ENCODE measurements around the gene OR5K4. TPM values are rescaled to one million over a fixed set of nuclear protein-coding genes. Genes with fewer than 3 reads are reported as not detected.

OR5K4 gene, protein sequence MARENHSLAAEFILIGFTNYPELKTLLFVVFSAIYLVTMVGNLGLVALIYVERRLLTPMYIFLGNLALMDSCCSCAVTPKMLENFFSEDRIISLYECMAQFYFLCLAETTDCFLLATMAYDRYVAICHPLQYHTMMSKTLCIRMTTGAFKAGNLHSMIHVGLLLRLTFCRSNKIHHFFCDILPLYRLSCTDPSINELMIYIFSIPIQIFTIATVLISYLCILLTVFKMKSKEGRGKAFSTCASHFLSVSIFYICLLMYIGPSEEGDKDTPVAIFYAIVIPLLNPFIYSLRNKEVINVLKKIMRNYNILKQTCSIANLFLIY
- total RNA-seq, result not detected in 2 replicates

DNA sequence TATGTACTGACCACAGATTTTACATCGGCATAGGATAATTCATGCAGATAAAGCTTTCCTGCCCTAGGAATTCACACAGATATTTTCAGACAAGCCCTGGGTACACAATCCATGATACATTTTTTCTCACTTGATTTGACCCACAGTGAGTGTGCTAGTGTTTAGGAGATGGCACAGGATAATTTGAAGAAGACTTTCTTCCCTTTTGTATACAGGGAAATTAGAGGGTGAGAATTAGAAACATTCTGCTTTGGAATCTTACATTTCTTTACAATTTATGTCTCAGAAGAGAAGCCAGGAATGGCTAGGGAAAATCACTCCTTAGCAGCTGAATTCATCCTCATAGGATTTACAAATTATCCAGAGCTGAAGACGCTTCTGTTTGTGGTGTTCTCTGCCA is at the start of gene OR5K4:
Gene OR5K4, plus strand, starts transcription at position 301 of the 400 bp plus-strand sequence. Its CDS starts 0 bp downstream, at position 301.
- no peak for DNase-seq (ENCODE audit: low read depth in 2 of 2)

DNA sequence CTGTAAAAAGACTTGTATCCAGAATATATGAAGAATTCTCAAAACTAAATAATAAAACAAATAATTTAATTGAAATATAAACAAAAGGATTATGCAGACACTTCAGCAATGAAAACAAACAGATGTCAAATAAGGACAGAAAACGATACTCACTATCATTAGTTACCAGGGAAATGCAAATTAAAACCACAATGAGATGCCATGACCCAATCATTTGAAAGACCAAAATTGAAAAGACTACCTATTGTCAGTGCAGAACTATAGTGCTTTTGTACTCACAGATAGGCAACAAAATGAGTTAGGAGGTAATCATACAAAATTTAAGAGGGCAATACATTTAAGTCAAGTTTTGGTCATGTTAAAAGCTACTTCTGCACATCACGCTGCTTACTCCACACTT is 31.6 kb upstream of the OR5K4 start:
- no peak for DNase-seq (ENCODE audit: low read depth in 2 of 2)

DNA sequence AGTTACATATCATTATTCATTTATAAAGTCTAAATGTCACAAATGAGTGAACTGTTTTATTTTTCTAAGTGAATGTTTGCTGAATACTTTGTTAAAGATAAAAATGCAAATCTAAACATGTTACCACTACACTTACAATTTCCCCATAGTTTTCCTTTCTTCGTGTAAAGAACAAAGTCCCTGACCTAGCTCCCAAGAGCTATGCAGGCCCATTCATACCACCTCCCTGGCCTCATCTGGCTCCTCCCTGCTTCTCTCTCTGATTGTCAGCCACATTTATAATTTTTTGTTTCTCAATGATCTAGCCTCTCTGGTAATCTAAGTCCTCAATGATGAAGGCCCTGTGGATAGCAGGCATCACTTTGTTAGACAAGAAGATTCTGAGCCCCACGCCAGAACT is 31.0 kb upstream of the OR5K4 start:
- no peak for DNase-seq (ENCODE audit: low read depth in 2 of 2)

DNA sequence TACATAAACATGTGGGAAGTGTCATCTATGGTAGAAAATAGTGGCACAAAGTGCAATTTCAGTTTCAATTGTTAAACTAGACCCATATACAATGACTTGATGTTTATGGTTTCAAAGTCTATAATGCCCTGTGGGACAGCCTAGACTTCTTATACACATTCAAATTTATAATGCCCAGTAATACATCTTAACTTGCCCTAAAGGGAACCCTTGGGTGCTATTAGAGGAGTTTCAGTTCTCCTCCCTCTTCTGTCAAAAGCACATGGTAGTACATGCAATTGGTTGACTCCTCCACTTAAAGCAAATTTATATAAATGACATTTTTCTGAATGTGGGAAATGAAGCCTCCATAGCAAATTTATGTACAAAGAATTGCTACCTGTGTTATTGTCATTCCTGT is 30.2 kb upstream of the OR5K4 start:
- DNase-seq (ENCODE audit: low read depth in 2 of 2), result no peak

DNA sequence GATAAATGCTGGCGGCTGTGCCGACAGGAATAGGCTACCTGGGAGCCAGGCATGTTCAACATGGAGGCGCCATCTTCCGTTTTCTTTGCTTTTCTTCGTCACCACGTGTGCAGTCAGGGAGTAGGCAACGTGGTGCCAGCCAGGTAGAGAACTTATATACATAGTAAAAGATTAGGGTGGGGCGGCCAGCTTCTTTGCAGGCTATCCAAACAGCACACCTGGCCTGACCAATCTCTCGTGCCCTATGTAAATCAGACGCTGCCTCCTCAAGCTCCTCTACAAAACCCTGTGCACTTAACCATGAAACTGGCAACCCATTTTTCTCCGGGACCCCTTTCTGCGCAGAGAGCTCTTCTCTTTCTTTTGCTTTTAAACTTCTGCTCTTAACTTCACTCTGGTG is 28.6 kb upstream of the OR5K4 start:
- no peak for DNase-seq (ENCODE audit: low read depth in 2 of 2)

DNA sequence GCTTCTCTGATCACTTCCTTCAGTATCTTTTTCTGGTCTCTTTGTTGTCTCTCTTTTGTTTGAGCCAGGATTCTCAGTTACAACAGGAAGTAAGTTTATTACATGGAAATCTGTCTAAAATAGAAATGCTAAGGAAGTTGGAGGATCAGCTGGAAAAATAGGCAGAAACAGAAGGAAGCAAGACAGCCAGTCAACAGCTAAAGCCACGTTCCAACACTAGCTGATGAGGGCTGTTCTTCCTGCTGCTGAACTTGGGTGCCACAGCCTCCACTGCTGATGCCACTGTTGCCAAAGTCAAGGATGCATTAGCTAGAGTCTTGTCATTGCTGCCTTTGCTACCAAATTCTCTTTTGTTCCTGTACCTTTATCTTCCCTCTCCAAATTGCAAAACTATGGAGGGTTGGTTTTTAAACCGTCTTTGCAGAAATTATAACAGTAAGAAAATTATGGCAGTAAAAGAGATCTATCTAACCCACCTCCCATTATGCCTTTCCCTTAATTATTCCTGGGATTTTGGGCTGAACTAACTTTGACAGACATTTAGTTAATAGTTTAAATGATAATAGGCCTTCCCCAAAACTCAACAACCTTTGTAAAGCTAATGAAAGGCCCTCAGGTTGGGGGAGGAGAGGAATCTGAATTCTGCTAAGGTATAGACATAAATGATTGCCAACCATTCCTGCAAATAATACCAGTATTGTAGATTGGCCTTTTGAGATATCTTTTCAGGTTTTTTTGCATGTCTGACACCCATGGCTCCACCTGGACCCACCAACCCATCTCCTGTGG is 27.4 kb upstream of the OR5K4 start:
- peak; percentile 60 to 83 for DNase-seq (ENCODE audit: low read depth in 2 of 2)

DNA sequence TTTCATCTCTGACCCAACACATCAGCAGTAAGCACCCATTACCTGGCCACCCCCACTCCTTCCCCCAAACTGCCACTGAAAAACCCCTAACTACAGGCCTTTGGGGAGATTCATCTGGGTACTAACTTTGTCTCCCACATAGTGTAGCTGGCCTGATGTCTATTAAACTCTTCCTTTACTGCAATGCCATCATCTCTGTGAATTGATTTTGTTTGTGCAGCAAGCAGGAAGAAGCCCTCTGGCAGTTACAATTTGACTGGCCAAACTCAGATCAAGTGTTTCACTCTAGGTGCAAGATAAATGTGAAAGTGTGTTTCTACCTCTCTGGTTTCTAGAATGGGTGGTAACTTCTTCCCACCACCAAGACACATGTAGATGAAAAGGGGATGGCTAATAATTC is 26.7 kb upstream of the OR5K4 start:
- no peak for DNase-seq (ENCODE audit: low read depth in 2 of 2)

DNA sequence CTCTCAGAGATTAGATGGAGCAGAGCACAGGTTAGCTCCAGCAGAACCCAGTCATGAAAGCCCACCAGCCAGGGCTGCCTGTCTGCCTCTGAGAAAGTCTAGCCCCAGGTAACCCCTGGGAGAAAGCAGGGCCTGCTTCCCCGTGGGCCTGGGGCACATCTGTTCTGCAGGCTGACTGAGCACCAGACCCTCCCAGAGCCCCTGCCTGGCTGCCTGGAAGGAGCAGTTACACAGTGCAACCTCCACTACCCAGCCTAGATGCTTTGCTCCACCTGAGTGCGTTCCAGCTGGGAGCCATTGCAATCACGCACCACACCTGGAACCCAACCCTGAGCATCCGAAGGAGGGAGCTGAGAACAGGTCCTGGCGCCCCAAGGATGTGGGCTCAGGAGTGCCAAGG is 24.7 kb upstream of the OR5K4 start:
- DNase-seq (ENCODE audit: low read depth in 2 of 2), result no peak

DNA sequence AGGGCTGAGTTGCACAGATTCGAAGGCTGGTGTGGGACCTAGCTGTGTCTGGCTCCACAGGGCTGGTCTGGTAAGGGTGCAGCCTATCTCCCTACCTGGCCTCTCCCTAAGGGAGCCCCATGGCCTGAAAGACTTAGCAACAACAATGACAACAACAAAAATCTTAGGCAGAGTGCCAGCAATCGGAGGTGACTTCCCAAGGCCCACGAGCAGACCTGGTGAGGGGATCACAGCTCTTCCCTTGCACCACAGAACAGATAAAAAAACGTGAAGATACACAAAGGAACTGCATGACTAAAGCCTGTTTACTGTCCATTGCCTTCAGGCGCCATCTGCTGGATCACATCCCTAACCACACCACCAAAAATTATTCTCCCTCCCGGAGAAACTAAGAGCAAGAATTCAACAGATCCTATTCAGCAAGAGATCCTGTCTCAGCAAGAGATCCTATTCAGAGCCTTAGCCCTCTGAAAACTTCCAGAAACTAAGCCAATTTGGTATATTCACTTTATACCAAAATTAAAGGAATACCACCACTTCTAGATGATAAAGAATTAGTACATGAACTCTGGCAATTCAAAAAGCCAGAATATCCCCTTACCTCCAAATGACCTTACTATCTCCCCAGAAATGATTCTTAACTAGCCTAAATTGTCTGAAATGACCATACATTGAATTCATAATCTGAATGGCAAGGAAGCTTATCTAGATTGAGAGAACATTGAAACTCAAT is 24.1 kb upstream of the OR5K4 start:
- DNase-seq (ENCODE audit: low read depth in 2 of 2), result peak; percentile 45 to 57

DNA sequence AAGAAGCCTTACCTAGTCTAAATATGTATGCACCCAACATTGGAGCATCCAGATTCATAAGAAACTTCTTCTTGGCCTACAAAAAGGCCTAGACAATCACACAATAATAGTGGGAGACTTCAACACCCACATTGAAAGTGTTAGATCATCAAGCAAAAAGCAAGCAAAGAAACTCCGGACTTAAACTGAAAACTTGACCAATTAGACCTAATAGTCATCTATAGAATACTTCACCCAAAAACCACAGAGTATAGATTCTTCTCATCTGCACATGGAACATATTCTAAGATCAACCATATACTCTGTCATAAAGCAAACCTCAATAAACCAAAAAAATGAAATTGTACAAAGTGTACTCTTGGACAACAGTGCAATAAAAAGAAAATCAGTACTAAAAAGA is 22.3 kb upstream of the OR5K4 start:
- no peak for DNase-seq (ENCODE audit: low read depth in 2 of 2)

DNA sequence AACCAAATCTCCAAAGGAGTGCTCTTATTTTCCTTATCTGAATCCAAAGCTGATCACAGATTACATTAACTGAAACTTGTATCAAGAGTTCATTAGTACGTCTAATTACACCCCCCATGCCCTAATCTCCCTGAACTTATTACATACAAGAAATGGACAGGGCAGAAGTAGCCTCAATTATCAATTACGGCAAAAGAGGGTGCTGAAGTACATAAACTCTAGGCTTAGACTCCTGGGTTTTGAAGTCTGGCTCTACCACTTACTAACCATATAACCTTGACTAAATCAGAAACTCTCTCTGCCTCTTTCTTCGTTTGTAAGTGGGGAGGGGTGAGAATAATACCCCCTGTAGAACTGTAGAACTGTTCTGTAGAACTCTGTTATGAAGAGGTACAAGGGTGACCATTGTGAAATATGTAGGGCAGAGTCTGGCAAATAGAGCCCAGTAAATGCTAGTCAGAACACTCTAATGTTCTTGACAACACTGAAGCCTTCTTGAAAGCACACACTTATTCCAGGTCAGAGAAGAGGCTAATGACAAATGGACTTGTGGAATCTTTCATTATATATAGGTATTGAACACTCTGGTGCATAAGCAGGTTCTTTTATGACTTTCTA is 19.6 kb upstream of the OR5K4 start:
- peak in 1 of 2 donors; percentile 10 for DNase-seq (ENCODE audit: low read depth in 2 of 2)

DNA sequence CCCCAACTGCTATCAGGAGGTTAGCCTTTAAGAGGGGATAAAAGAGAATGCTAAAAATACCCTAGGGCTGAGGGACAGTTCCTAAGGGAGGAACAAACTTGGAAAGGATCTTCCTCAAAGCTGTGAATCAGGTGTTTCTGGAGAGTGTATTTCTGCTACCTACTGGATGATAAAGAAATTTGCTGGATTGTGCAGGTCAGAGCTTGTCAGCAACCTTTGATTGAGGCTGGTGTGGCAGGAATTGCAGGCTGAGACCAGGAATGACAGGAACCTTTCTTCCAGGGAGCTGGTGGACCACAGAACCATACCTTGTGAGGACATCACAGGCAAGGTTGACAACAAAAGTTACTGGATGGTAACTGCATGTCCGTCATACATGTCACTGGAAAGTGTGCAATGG is 14.6 kb upstream of the OR5K4 start:
- no peak for DNase-seq (ENCODE audit: low read depth in 2 of 2)

DNA sequence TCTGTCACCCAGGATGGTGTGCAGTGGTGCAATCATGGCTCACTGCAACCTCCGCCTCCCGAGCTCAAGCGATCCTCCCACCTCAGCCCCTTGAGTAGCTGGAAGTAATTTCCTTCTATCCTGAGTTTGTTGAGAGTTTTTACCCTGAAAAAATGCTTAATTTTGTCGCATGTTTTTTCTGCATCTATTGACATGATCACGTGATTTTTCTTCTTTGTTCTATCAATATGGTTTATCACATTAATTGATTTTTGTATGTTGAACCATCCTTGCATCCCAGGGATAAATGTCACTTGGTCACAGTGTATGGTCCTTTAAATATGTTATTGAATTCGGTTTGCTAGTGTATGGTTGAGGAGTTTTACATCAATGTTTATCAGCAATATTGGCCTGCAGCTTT is 11.9 kb upstream of the OR5K4 start:
- DNase-seq (ENCODE audit: low read depth in 2 of 2), result no peak

DNA sequence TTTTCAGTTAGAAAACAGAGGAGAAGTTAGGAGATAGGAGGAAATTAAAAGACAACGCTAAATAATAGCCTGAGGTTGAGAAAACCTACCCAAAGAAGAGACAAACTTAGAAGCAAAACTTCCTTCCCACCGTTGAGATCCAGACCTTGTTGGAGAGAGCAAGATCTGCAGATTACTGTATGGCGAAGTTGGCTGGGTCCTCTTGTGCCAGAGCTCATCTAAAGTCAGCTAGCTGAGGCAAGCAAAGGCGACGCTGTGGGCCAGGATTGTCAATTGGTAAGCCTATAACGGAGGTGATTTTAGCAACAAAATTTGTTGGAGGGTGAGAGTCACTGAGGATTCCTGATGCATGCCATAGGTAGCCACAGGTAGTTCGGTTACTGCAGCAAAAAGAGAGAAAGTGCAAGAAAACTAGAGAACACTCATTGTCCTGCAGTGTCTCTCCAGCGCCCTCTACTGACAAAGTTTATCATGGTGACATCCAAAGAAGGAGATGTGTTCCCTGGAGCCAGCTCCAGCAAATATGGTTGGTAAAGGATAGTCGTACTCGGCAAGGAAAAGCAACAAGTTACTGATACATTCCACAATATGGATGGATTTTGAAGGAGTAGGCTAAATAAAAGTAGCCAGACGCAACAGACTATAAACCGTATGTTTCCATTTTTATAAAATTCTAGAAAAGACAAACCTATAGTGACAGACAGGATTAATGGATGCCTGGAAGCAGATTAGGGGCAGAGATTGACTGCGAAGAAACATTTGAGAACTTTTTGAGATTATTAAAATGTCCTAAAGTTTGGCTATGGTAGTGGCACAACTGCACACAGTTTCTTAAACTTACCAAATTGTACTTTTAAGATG is 9.8 kb upstream of the OR5K4 start:
- DNase-seq (ENCODE audit: low read depth in 2 of 2), result peak; percentile 38 to 48

DNA sequence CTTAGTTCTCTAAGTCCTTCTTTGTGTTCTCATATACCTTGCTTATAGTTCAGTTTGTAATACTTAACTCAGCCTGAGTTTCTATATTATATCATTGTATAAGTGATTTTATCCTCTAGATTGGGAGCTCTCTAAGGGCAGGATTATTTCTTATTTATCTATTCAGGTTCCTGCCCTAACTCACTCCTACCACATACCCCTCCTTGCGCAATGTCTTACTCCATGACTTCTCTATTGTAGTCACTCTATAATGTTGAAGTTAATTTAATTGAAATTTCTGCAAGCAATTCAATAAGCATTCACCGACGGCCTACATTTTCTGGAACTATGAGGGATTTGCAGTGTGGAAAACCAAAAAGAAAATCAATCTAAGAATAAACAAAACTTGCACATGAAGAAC is 3.6 kb upstream of the OR5K4 start:
- DNase-seq (ENCODE audit: low read depth in 2 of 2), result no peak

DNA sequence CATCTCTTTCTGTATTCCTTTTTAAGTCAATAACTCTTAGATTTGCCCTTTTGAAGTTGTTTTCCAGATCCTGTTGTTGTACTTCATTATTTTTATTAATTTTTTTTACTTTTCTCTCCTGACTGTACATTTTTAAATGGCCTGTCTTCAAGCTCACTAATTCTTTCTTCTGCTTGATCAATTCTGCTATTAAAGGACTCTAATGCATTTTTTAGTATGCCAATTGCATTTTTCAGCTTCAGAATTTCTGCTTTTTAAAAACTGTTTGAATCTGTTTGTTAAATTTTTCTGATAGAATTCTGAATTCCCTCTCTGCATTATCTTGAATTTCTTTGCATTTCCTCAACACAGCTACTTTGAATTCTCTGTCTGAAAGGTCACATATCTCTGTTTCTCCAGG is 5.6 kb downstream of the OR5K4 start:
- no peak for DNase-seq (ENCODE audit: low read depth in 2 of 2)

DNA sequence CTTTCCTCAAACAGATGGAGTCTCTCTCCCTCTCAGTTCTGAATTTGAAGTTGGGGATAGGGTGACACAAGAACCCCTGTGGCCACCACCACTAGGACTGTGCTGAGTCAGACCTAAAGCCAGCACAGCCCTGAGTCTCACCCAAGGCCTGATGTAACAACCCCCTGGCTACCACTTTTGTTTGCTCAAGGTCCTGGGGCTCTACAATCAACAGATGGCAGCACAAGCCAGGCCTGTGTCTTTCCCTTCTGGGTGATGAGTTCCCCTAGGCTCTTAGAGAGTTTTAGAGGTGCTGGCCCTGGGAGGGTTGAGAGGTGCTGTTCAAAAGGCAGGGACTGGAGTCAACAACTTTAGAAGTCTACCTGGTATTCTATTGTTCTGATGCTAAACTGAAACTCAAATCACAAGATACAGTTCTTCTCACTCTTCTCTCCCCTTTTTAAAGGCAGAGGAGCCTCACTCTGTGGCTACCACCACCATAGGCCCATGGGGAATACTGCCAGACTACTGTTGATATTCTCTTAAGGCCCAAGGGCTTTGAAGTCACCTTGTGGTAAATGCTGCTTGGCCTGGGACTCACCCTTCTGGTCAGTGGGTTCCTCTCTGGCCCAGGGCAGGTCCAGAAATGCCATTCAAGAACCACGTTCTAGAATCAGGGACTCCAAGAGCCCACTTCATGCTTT is 6.5 kb downstream of the OR5K4 start:
- DNase-seq (ENCODE audit: low read depth in 2 of 2), result no peak

DNA sequence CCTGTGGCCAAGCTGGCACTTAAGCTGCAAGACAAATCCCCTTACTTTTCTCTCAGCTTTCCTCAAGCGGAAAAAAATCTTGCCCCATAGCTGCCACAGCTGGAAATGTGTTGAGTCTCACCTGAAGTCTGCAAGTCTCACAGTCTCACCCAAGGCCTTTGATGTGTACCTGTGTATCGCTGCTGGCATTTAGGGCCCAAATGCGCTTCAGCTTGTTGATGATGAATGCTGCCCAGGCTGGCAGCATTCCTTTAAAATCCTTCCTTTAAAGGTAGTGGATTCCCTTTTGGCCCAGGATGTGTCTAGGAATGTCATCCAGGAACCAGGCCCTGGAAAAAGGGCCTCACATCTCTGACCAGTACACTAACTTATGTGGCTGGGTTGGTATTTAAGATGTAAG is 7.0 kb downstream of the OR5K4 start:
- no peak for DNase-seq (ENCODE audit: low read depth in 2 of 2)

DNA sequence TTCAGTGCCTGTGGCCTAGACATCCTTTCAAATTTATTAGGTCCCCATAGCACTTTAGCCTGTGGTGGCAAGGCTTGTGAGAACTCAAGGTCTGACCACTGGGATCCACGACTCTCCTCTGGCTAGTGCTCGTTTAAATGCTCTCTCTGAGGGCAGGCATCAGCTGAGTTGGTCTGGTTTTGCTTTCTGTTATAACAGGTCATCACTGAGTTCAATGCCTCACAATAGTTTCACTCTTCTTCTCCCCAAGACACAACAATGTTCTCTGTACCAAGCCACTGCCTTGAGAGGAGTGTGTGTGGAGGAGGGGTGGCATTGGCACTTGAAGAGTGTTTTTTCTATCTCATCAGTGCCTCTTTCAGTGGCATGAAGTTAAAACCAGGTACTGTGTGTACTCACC is 7.6 kb downstream of the OR5K4 start:
- no peak for DNase-seq (ENCODE audit: low read depth in 2 of 2)

DNA sequence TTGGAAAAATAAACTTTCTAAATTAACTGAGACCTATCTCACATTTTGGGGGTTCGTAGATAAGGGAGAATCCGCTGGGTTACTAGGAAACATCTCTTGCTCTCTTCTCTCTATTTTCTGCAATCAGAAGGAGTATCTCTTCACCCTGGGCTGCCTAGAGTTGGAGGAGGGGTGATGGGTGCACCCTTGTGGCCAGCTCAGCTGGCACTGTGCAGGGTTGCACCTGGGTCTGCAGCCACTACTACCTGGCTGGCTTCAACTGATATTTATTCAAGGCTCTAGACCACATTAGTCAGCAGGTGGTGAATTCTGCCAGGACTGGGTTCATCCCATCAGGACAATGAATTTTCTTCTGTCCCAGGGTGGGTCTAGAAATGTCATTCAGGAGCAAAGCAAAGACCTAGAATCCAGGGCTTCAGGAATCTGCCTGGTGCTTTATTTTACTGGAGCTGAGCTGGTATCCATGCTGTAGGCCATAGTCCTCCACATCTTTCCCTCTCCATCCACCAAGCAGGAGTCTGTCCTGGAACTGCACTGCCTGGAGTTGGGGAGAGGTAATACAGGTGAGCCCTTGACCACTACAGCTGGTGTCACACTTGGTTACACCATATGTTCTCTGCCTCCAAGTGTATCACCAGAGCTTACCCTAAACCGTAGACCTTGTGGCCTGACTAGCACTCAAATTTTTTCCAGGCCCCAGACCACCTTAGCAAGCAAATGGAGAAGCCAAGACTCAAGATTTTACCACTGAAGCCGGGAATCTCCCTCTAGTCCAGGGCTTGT is 14.0 kb downstream of the OR5K4 start:
- DNase-seq (ENCODE audit: low read depth in 2 of 2), result no peak
